ENCODE data around the gene DUSP5. TPM values are rescaled to one million over a fixed set of nuclear protein-coding genes. Genes with fewer than 3 reads are reported as not detected.

The DUSP5 gene
- total and polyA plus RNA-seq, 12 donors = 5.3 to 53.7 (median 21.2) TPM

GRCh38 chr10:110546077-110546476 is 48.4 kb downstream of the DUSP5 start:
- Histone ChIP-seq H3K36me3 (no peaks in the 10 kb centered on the region), H3K4me3 (no peak overlapping the region), H3K27ac (peak overlapping the region in 8 of 10 donors; percentile 3 to 56 (median 14)), H3K4me1 (peaks cover 0 to 14% (median 0%) of the 10 kb centered on the region in 9 donors), H3K9me3 (no peaks in the 10 kb centered on the region), H3K27me3 (peaks cover 0 to 15% (median 0%) of the 10 kb centered on the region in 7 donors)
- DNase-seq = peak in 1 of 2 donors; percentile 11
- peak; percentile 27 to 92 (median 76) for ATAC-seq
- peak in 2 of 9 donors; percentile 11 to 17 for TF ChIP-seq CTCF (IDR thresholded peaks at IDR 0.05)
- intact Hi-C loops (cut with DNase I) = loop anchor here in 8 of 10 donors (2.0 to 10.0 kb wide), 10 partner anchors 44 to 401 kb away; partner anchors contain the start of gene DUSP5 (in 1 of the 8)
- WGBS, 2 donors = 54 to 64% methylated on average over 6 of the region's 6 CpGs

- Histone ChIP-seq H3K9me3 (no peaks in the 10 kb centered on the region), H3K27me3 (peaks cover 0 to 15% (median 0%) of the 10 kb centered on the region in 7 donors), H3K4me1 (peaks cover 0 to 14% (median 0%) of the 10 kb centered on the region in 9 donors), H3K27ac (peak overlapping the region in 7 of 10 donors; percentile 3 to 54 (median 10)), H3K4me3 (no peak overlapping the region), H3K36me3 (no peaks in the 10 kb centered on the region)
- intact Hi-C loops (cut with DNase I) = loop anchor here in 8 of 10 donors (1.0 to 10.0 kb wide), 13 partner anchors 44 to 402 kb away; partner anchors contain the start of gene DUSP5 (in 1 of the 8)
- no peak for DNase-seq
- no peak for TF ChIP-seq CTCF (IDR thresholded peaks at IDR 0.05)
- 65 to 68% methylated on average over 7 of the region's 7 CpGs for WGBS, 2 donors
- peak in 1 of 8 donors; percentile 43 for ATAC-seq
Measured at GRCh38 chr10:110546499-110547110, 48.9 kb downstream of the DUSP5 start.

GRCh38 chr10:110547139-110547761 is 49.5 kb downstream of the DUSP5 start:
- H3K27me3 ChIP-seq = peaks cover 0 to 15% (median 0%) of the 10 kb centered on the region in 7 donors
- 11 to 16% methylated on average over 8 of the region's 8 CpGs for WGBS, 2 donors

More at GRCh38 chr10:110547139-110547761, 49.5 kb downstream of the DUSP5 start:
- no peaks in the 10 kb centered on the region for H3K36me3 ChIP-seq
- H3K4me1 ChIP-seq = peaks cover 0 to 14% (median 0%) of the 10 kb centered on the region in 9 donors
- peak; percentile 72 to 88 (median 81) for TF ChIP-seq CTCF (IDR thresholded peaks at IDR 0.05)
- H3K27ac ChIP-seq = no peak overlapping the region
- intact Hi-C loops (cut with DNase I) = loop anchor here in 8 of 10 donors (1.0 to 10.0 kb wide), 13 partner anchors 45 to 402 kb away; partner anchors contain the start of gene DUSP5 (in 1 of the 8)
- H3K4me3 ChIP-seq = no peak overlapping the region
- DNase-seq (peak in 1 of 2 donors; percentile 12), ATAC-seq (peak in 6 of 8 donors; percentile 66 to 80 (median 76))
- H3K9me3 ChIP-seq = no peaks in the 10 kb centered on the region

Data from heart right ventricle (tissue), 16 donors.